KG1 (cell line): ENCODE results near the gene E2F2.
"Not testable (repeated sequence)": the region's sequence is repeated elsewhere in the genome, so short reads cannot be mapped to it uniquely, and the experiment has no call there.

Experiments
- DNase-seq: peaks from one replicate; lab custom pipeline; 2025; lab: John Stamatoyannopoulos, UW

Gene E2F2

DNA sequence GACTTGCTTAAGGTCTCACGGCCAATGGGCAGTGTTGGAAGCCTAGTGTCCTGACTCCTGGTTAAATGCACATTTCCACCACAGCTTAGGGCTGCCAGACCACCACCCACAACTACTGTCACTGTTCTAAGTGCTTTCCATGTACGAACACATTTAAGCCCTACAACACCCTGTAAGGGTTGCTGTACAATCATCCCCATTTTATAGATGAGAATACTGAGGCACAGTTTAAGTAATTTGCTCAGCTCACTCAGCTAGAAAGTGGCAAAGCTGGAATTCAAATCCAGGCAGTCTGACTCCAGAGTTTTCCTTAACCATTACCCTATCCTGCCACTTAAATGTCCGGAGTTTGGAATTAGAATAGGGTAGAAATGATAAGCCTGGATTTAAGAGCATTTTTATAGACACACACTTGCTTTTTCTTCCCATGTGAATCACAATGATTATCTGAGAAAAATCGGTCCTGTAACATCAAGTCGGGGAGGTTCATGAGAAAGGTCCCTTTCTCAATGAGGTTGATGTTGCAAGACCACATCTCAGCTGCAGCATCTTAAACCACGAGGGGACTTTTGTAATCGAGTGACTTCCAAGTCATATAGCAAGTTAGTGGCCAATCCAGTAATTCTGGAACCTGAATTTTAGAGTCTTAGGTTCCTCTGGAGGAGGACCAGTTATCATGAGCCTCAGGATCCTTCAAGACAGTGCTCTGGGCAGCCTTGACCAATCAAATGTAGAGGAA, 8.6 kb downstream of the E2F2 start:
- DNase-seq = no peak

DNA sequence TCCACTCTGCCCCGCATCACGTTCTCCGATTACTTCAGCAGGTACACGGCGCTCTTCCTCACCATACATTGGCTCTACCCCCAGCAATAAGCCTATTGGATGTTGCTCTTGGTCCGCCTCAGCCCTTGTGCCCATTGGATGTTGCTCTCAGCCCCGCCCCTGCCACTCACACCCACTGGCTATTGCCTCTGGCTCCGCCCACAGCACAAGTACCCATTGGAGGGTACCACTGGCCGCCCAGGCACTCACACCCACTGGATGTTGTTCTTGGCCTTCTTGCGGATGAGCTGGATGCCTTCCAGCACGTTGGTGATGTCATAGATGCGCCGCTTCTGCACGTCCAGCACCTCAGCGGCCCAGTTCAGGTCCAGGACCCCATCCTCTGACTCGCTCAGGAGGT, 9.4 kb downstream of the E2F2 start:
- DNase-seq = no peak

GRCh38 chr1:23517581-23517980, 13.5 kb downstream of the E2F2 start:
- DNase-seq = no peak

- DNase-seq = no peak
Observed at GRCh38 chr1:23515905-23516304, 15.1 kb downstream of the E2F2 start.

DNA sequence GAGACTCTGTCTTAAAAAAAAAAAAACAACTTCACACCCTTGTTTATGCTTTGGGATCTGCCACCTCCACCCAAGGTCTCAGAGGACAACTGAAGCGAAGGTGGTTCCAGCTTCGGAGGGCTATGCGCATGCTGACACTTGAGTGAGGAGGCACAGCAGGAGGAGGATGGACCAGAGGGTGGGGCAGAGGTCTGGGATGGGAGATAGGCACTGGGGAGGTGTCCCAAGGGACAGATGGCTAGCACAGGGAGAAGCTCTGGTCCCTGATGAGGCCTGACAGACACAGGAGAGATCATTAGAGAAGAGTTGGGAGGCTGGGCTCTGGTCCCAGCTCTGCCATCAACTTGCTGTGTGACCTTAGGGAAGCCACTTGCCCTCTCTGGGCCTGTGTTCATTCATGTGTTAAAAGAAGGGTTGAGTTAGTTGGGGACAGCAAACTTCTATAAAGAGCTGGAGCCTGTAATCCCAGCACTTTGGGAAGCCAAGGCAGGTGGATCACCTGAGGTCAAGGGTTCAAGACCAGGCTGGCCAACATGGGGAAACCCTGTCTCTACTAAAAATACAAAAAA, 16.8 kb downstream of the E2F2 start:
- DNase-seq = no peak

GRCh38 chr1:23509896-23510295, 21.1 kb downstream of the E2F2 start:
- DNase-seq = no peak

- DNase-seq = no peak
Observed at GRCh38 chr1:23506376-23507107, 24.5 kb downstream of the E2F2 start.

GRCh38 chr1:23505851-23506250, 25.2 kb downstream of the E2F2 start:
- DNase-seq = no peak

- DNase-seq = not testable (repeated sequence)
Observed at GRCh38 chr1:23504156-23504555, 26.9 kb downstream of the E2F2 start.

DNA sequence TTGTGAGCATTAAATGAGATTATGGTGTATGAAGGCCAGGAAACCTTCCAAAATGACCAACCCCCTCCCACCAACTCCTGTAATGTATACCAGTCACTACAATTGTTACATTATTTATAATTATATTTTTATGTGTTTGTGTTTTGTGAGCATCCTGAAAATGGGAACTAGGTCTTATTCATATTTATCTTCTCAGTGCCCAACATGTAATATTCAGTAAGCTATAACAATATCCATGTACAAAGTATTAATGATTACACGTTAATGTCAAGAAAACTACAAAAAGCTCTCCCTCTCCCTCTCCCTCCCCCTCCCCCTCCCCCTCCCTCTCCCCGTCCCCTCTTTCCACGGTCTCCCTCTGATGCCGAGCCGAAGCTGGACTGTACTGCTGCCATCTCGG, 28.1 kb downstream of the E2F2 start:
- no peak for DNase-seq

- DNase-seq = no peak
Observed at GRCh38 chr1:23500466-23500865, 30.6 kb downstream of the E2F2 start.

DNA sequence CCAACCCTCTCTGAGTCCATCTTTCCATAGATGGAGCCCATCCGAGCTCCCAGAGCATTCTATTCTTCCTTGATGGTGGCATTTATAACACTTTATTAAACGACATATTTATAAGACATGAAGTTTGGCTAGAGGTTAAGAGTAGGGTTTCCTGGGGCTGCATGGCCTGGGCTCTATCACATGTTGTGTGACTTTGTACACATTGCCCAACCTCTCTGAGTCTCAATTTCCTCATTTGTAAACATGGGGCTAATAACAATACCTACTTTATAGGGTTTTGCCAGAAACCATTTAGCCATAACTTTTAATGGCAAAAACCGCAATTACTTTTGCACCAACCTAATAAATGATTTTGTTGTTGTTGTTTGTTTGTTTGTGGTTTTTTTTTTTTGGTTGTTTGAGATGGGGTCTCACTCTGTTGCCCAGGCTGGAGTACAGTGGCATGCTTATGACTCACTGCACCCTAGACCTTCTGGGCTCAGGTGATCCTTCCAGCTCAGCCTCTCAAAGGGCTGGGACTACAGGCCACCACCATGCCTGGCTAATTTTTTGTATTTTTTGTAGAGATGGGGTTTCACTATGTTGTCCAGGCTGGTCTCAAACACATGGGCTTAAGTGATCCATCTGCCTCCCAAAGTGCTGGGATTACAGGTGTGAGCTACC, 33.1 kb downstream of the E2F2 start:
- DNase-seq = no peak

- DNase-seq = no peak
Observed at GRCh38 chr1:23496490-23497181, 34.4 kb downstream of the E2F2 start.

- not testable (repeated sequence) for DNase-seq
Observed at GRCh38 chr1:23494836-23495235, 36.2 kb downstream of the E2F2 start.

DNA sequence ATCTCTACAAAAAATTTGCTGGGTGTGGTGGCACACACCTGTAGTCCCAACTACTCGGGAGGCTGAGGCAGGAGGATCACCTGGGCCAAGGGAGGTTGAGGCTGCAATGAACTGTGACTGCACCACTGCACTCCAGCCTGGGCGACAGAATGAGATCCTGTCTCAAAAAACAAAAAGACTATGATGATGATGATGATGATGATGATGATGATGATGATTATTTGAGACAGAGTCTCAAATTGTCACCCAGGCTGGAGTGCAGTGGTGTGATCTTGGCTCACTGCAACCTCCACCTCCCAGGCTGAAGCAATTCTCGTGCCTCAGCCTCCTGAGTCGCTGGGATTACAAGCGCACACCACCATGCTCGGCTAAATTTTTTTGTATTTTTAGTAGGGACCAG, 38.3 kb downstream of the E2F2 start:
- not testable (repeated sequence) for DNase-seq

GRCh38 chr1:23492132-23492720, 38.8 kb downstream of the E2F2 start:
- no peak for DNase-seq

DNA sequence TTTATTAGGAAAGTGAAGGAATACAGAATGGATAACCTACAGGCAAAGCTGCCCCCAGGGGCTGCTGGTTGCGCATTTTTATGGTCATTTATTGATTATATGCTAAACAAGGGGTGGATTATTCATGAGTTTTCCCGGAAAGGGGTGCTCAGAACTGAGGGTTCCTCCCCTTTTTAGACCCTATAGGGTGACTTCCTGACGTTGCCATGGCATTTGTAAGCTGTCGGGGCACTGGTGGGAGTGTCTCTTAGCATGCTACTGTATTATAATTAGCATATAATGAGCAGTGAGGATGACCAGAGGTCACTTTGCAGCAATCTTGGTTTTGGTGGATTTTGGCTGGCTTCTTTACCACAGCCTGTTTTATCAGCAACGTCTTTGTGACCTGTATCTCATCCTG, 41.2 kb downstream of the E2F2 start:
- no peak for DNase-seq

DNA sequence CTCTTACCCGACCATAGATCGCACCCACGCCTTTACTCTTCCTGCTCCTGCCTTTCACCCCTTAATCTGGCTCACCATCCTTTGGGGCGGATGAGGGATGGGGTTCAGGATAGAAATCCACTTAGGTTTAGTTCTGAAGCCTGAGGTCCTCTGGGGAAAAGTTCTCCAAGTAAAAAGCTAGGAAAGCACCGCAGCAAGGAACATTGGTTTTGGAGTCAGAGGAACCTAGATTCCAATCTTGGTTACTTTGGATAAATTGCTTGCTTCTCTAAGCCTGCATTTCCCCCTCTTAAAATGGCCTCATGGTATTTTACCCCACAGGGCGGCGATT, 46.1 kb downstream of the E2F2 start:
- no peak for DNase-seq

GRCh38 chr1:23484253-23485001, 46.6 kb downstream of the E2F2 start:
- DNase-seq = no peak

DNA sequence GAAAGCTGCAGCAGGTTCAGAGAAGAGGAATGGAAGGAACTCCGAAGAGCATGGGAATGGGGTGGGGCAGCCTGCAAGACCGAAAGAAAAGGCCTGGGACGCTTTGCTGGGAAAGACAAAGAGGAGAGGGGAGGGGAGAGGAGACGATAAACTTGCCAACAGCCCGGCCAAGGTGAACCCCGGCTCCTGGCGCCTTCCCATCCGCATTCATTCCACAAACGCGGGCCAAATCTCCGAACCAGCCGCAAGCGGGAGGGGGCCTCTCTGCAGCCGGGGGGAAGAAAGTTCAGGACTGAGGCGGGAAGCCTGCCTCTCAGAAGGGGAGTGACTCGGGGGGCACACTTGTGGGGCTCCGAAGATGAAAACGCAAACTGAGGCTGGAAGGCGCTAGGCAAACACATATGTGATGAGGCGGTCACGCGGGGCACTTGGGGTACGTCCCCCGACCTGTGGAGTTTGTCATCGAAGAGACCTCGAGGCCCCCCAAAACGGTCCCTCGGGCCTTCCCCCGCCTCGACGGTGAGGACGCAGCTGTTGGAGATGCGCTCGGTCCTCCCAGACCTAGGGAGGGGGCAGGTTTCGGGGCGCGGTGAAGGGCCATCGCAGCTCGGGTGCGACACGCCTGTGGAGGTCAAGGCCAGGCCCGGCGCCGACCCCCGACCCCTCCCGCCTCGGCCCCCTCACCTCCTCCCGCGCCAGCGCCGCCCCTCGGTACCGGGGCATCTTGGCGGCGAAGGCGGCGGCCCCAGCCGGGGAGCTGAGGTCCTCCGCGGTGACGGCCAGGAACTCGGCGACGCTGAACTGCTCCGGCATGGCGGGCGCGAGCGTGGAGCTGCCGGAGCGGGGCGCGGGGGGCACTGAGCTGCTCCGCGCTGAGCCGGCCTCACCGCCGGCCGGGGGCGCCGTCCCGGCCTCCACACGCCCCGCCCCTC, 47.4 kb downstream of the E2F2 start, which contains the start of gene ASAP3:
Gene ASAP3, minus strand, starts transcription at position 859 of the 932 bp plus-strand sequence. Its CDS starts 46 bp downstream, at position 813.
- DNase-seq = no peak
